RWPE1 (cell line): ENCODE data around the gene ADARB1.

ENCODE experiments used
- CTCF ChIA-PET: fragments of 350-600 bp; sonication (Branson Sonifier 250); formaldehyde crosslinking; extraction: SDS; loops from one replicate; lab custom pipeline; 2021; lab: Yijun Ruan, JAX
- POLR2A ChIA-PET: fragments of 400-600 bp; formaldehyde crosslinking; extraction: SDS; loops from one replicate; lab custom pipeline; 2020; ENCODE audit warnings: antibody characterized with exemption; ENCODE audit not compliant: low non-redundant PET; lab: Yijun Ruan, JAX
- DNase-seq: peaks from one replicate; pipeline ENCODE4 v3.0.0; 2012; ENCODE audit warnings: low spot score
- H3K27ac ChIP-seq: fragments of 450-650 bp; 2 replicates; pipeline ENCODE4 v1.5.1; 2017
- TF ChIP-seq, protein P1 (sequence below): fragments of 450-650 bp; conservative IDR thresholded peaks from 2 replicates; pipeline ENCODE4 v1.5.1; 2017; ENCODE audit warnings: low read depth, mild to moderate bottlenecking

Gene ADARB1

DNA sequence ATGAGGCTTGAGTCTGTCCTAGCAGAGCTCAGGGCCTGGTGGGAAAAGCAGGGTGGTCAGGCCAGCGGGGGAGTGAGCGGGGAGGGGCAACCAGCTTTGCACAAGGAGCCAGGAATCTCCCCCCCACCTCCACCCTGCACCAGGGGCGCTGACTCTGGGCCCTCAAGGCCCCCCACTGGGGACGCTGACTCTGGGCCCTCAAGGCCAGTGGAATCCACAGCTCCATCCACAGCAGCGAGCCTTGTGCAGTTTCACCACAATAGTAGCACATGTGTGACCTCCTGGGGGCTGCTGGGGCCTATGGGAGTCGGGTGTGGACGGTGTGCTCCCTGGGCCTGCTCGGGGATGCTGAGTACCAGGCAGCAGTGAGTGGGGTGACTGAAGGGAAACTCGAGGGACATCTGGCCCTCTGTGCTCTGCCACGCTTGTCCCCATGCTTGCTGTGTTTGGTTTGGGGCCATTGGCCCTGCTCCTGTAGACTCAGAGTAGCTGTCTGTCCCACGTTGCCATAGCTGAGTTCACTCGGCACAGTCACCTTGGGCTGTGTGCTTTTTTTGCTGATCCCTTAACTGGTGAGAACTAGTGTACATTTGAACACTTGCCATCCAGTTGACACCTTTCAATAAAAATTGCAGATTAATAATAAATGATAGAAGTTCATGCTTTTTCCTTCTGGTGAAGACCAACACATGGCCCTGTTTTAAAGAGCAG, 89.2 kb downstream of the ADARB1 start:
- CTCF ChIA-PET, result interaction anchor here (0.8 to 1.1 kb wide), 2 partner anchors 23 to 195 kb away, joined by 3 read pairs; no protein-coding TSS in a partner anchor
- TF ChIP-seq, protein P1, sequence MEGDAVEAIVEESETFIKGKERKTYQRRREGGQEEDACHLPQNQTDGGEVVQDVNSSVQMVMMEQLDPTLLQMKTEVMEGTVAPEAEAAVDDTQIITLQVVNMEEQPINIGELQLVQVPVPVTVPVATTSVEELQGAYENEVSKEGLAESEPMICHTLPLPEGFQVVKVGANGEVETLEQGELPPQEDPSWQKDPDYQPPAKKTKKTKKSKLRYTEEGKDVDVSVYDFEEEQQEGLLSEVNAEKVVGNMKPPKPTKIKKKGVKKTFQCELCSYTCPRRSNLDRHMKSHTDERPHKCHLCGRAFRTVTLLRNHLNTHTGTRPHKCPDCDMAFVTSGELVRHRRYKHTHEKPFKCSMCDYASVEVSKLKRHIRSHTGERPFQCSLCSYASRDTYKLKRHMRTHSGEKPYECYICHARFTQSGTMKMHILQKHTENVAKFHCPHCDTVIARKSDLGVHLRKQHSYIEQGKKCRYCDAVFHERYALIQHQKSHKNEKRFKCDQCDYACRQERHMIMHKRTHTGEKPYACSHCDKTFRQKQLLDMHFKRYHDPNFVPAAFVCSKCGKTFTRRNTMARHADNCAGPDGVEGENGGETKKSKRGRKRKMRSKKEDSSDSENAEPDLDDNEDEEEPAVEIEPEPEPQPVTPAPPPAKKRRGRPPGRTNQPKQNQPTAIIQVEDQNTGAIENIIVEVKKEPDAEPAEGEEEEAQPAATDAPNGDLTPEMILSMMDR, result no peak
- POLR2A ChIA-PET, result no interaction called here
- H3K27ac ChIP-seq, result no peak overlapping the region
- no peak for DNase-seq

DNA sequence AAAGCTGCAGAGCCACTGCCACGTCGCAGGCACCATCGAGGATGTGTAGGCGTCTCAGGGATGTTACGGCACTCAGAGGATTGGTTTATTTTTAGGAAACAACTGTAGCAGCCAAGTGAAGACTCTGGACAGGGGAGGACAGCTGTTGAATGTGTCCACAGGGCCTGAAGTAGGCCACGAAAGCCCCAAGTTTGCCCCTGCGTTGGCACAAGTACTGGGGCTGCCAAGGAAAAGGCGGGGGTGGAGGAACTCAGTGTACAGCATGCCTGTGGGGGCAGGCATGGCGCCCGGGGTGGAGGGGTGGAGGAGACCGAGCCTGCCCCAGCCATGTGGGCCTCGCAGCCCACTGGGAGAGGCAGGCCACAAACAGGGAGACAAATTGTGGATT, 89.7 kb downstream of the ADARB1 start:
- DNase-seq, result no peak
- ChIA-PET CTCF (interaction anchor here (1.1 kb wide), 1 partner anchor 195 kb away, joined by 3 read pairs; no protein-coding TSS in a partner anchor), POLR2A (no interaction called here)
- H3K27ac ChIP-seq, result no peak overlapping the region
- TF ChIP-seq, protein P1, result no peak

DNA sequence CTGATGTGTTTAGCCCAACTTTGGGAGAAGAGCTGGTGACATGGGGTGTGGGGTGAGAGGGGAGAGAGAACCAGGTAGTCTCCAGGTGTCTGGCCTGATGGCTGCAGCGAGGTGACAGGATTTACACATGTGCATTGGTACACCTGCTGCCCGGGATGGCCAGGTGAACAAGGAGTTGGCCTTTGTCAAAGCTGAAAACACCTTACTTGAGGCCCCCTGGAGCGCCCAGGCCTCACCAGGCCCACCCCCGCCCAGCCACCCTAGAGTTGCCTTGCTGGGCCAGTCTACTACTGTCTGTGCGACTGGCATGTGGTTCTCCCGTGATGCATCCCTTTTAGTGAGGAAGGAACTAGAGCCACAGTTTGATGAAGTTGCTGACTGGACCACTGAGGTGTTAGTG, 90.5 kb downstream of the ADARB1 start:
- POLR2A ChIA-PET, result no interaction called here
- CTCF ChIA-PET, result interaction anchor here (1.1 kb wide), 1 partner anchor 196 kb away, joined by 3 read pairs; no protein-coding TSS in a partner anchor

DNA sequence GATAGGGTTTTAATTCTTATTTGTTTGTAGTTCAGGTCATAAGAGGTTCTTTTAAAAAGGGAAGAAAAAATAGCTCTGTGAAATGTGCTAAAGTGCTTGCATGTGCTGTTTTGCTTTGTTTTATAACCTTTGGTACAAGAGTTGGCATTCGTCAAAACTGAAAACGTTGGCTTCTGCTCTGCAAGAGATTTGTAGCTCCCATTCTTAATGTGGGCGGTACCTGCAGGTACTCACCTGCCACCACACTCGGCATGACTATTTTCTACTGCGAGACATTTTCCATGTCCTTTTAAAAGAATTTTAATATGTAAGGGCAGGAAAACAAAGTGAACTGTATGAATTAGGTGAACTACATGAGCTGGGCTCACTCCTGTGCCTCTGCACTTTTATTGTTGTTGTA, 92.6 kb downstream of the ADARB1 start:
- CTCF ChIA-PET, result interaction anchor here (0.6 to 0.9 kb wide), 2 partner anchors 28 to 208 kb away, joined by 3 to 11 read pairs; no protein-coding TSS in a partner anchor
- POLR2A ChIA-PET, result no interaction called here
- no peak for DNase-seq
- TF ChIP-seq, protein P1, result no peak
- no peak overlapping the region for H3K27ac ChIP-seq

More for the DNA sequence above, 90.5 kb downstream of the ADARB1 start:
- H3K27ac ChIP-seq, result no peak overlapping the region
- no peak for DNase-seq
- TF ChIP-seq, protein P1, result no peak

DNA sequence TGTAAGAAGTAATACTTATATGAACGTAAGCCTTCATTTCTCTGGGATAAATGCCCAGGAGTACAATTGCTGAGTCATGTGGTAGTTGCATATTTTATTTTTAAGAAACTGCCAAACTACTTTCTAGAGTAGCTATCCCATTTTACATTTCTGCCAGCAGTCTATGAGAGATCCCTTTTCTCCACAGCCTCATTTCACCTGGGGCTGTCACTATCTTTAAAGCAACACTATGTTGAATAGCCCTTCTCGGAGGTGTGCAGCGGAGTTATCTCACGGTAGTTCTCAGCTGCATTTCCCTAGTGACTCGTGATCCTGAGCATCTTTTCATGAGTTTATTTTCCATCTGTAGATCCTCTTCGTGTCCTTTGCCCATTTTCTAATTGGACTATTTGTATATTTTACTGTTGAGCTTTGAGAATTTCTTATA, 93.4 kb downstream of the ADARB1 start:
- TF ChIP-seq, protein P1, result no peak
- no peak for DNase-seq
- ChIA-PET CTCF (interaction anchor here (0.8 kb wide), 1 partner anchor 218 kb away, joined by 3 read pairs; no protein-coding TSS in a partner anchor), POLR2A (no interaction called here)
- H3K27ac ChIP-seq, result peak overlapping the region; percentile 61

DNA sequence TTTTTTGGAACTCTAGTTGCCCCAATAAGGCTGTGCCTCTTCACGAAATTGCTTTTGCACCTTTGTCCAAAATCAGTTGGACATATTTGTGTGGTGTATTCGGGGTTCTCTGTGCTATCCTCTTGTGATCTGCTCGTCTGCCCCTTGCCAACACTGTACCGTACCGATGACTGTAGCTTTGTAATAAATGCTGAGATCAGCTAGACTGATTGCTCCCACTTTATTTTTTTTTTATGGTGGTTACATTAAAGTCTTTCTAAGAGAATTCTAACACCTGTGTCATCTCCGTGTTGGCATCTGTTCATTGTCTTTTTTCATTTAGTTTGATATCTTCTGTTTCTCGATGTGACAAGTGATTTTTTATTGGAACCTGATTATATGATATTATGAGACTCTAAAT, 94.1 kb downstream of the ADARB1 start:
- H3K27ac ChIP-seq, result no peak overlapping the region
- TF ChIP-seq, protein P1, result no peak
- no peak for DNase-seq
- POLR2A ChIA-PET, result no interaction called here
- CTCF ChIA-PET, result interaction anchor here (0.8 kb wide), 1 partner anchor 218 kb away, joined by 3 read pairs; no protein-coding TSS in a partner anchor
